GM15510 (cell line): ENCODE data around the gene GAGE10.

ENCODE experiments used
- POLR2A ChIP-seq: IDR thresholded peaks from 3 replicates; pipeline ENCODE4 v1.6.1; 2011; ENCODE audit warnings: borderline replicate concordance; ENCODE audit not compliant: insufficient read length; ENCODE audit errors: extremely low read depth

The GAGE10 gene

DNA sequence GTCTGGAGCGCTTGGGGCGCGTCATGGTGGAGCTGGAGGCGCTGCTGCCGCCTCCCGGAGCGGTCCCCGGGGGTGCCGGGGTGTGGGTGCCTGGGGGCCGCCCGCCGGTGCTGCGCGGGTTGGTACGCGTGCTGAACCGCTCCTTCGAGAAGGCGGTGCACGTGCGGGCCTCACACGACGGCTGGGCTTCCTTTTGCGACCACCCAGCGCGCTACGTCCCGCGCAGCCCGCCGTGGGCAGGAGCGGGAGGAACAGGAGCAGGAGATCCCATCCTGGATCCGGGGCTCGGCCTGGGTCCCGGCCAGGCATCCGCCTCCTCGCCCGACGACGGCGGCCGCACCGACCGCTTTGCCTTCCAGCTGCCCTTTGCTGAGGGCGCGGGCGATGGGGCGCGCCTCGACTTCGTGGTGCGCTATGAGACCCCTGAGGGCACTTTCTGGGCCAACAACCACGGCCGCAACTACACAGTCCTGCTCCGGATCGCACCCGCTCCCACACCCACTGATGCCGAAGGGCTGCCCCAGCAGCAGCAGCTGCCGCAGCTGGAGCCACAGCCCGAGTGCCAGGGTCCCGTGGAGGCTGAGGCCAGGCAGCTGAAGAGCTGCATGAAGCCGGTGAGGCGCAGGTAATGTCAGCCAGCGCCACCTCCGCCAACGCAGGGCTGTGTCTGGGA lies 33.1 kb upstream of the GAGE10 start:
- no peak for TF ChIP-seq POLR2A

DNA sequence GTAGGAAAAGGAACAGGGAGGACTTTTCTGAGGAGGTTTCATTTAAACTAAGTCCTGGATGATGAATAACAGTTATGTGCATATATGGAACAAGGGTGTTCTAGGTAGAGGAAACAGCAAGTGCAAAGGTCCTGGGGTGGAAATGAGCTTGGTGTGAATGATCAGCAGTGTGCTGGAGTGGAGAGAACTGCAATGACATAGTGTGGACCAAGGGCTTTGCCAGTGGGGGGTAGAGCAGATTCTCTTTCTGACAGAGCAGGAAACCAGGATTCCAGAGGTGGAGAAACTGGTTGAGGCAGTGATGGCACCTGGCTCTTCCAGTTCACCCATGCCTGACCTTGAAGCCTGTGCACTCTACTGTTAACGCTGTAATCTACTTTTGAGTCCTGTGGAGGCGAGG lies 32.1 kb upstream of the GAGE10 start:
- no peak for TF ChIP-seq POLR2A

GRCh38 chrX:49272421-49272820 lies 31.0 kb upstream of the GAGE10 start:
- TF ChIP-seq POLR2A, result no peak

- no peak for TF ChIP-seq POLR2A
These were observed 30.2 kb upstream of the GAGE10 start for GRCh38 chrX:49273181-49273727.

GRCh38 chrX:49276207-49276606 lies 27.2 kb upstream of the GAGE10 start:
- TF ChIP-seq POLR2A, result no peak

GRCh38 chrX:49276671-49277534 lies 26.5 kb upstream of the GAGE10 start:
- no peak for TF ChIP-seq POLR2A

DNA sequence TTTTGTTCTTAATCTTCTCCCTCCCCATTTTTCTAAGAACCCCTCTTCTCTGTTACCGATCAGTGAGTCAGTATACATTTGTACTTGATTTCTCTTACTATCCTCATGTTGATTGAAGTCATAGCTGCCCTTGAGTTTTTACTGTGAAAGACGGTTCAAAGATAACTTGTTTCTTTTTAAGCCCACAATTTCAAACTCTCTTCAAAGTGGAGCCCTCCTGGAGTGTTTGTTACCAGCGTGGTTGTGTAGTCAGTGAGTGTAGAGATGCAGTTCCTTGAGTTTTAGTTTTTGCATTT lies 26.0 kb upstream of the GAGE10 start:
- no peak for TF ChIP-seq POLR2A

DNA sequence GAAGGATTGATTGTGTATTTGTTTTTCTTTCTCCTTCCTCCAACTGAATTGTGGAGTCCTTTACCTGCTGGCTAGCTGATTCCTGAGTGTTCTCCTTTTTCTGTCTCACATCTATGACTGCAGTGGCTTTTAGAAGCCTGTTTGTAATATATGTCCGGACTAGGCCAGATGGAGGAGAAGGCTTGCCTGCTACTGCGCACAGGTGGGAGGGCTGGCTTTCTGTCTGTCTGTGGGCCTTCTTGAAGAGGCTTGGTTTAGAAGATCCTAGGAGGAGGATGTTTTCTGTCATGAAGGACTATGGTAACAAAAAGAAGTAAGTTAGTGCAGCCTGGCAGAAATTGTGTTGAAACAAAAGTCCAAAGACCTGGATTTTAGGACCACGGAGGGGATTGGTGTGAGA lies 25.4 kb upstream of the GAGE10 start:
- no peak for TF ChIP-seq POLR2A

- TF ChIP-seq POLR2A, result no peak
These were observed 20.8 kb upstream of the GAGE10 start for GRCh38 chrX:49282647-49283011.

DNA sequence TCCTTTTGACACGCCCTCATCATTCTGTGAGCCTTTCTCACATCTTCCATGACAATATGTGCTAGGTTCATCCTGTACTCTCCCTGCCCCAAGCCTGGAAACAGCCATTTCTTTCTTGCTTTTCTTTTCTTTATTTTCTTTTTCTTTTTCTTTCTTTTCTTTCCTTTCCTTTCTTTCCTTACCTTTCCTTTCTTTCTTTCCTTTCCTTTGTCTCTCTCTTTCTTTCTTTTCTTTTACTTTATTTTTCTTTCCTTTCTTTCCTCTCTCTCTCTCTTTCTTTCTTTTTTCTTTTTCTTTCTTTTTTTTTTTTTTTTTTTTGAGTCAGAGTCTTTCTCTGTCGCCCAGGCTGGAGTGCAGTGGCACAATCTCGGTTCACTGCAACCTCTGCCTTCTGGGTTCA lies 19.2 kb upstream of the GAGE10 start:
- TF ChIP-seq POLR2A, result no peak

GRCh38 chrX:49286136-49286535 lies 17.3 kb upstream of the GAGE10 start:
- TF ChIP-seq POLR2A, result no peak

GRCh38 chrX:49286581-49286980 lies 16.9 kb upstream of the GAGE10 start:
- TF ChIP-seq POLR2A, result no peak

GRCh38 chrX:49287665-49288064 lies 15.8 kb upstream of the GAGE10 start:
- TF ChIP-seq POLR2A, result no peak

DNA sequence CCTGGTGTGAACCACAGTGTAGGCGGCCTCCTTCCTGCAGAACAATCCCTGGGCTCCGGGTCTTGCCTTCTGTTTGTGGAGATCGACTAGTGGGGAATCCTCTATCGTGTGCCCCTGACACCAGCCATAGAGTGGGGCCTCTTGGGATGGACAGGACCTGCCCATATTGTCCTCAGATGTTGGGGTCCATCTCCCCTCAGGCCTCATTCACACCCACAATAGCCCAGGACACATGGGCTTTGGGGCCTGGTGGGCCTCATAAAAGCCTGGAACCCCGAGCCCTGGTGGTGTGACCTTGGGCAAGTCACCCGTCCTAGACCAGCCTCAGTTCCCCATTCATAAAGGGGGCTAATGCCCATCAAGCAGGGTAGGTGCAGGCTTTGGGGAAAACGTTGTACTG lies 13.2 kb upstream of the GAGE10 start:
- TF ChIP-seq POLR2A, result no peak

- no peak for TF ChIP-seq POLR2A
These were observed 11.7 kb upstream of the GAGE10 start for GRCh38 chrX:49291615-49292337.
